Cardiac fibroblast (primary cell): ENCODE results near the gene ATP9B.

Experiments used
- DNase-seq, 2 donors: peaks; one replicate each; pipeline versions ENCODE4 v3.0.0 to v3.0.0-alpha.2; 2010; ENCODE audit warnings: low read depth in 2 of 2
- H3K4me3 ChIP-seq, 2 donors: replicated peaks in 1 of 2; 1 replicate in 1 of 2; 2 replicates in 1 of 2; pipeline ENCODE4 v1.5.1; 2011; ENCODE audit warnings: low read depth in 2 of 2, low read length in 2 of 2, mild to moderate bottlenecking in 2 of 2, moderate library complexity in 1 of 2
- TF ChIP-seq, protein P1 (sequence below): IDR thresholded peaks from one replicate; pipeline ENCODE4 v1.5.1; 2011; ENCODE audit warnings: low read depth, mild to moderate bottlenecking, low read length, inconsistent platforms

ATP9B gene

GRCh38 chr18:79381811-79382311 is 312.7 kb downstream of the ATP9B start:
- no peak overlapping the region for H3K4me3 ChIP-seq
- TF ChIP-seq, protein P1, sequence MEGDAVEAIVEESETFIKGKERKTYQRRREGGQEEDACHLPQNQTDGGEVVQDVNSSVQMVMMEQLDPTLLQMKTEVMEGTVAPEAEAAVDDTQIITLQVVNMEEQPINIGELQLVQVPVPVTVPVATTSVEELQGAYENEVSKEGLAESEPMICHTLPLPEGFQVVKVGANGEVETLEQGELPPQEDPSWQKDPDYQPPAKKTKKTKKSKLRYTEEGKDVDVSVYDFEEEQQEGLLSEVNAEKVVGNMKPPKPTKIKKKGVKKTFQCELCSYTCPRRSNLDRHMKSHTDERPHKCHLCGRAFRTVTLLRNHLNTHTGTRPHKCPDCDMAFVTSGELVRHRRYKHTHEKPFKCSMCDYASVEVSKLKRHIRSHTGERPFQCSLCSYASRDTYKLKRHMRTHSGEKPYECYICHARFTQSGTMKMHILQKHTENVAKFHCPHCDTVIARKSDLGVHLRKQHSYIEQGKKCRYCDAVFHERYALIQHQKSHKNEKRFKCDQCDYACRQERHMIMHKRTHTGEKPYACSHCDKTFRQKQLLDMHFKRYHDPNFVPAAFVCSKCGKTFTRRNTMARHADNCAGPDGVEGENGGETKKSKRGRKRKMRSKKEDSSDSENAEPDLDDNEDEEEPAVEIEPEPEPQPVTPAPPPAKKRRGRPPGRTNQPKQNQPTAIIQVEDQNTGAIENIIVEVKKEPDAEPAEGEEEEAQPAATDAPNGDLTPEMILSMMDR = no peak
- DNase-seq = no peak

- TF ChIP-seq, protein P1 = no peak
- no peak for DNase-seq
- H3K4me3 ChIP-seq = no peak overlapping the region
These were observed 313.6 kb downstream of the ATP9B start for GRCh38 chr18:79382681-79383387.

DNA sequence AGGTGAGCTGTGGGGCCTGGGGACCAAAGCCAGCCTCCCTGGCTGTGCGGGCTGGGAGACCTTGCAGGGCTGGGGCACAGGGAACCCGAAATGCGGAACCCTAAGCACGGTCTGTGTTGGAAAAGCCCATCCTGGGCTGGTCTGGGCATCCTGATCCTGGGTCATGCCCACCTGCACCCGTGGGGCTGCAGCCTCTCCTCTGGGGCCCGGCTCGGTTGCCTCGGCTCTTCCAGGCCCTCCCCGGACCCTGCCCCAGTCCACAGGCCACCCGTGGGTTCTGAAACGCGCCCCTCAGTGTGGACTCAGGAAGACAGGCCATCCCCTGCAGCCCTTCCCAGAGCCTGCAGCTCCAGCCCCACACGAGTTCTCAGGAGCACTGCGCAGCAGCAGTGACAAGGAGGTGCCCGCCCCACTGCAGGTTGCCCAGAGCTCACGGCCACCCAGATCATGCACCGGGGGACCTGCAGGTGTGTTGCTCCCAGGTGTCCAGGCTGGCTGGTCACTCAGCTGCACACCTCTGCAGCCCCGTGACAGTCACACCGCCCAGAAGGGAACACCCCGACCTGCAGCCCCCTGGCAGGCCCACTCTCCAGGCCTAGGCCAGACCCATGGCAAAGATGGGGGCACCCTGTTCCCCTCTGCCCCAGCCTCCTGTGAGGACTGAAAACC is 314.3 kb downstream of the ATP9B start:
- H3K4me3 ChIP-seq = no peak overlapping the region

GRCh38 chr18:79384151-79384807 is 315.1 kb downstream of the ATP9B start:
- TF ChIP-seq, protein P1 = no peak
- no peak overlapping the region for H3K4me3 ChIP-seq
- DNase-seq = no peak

More for the DNA sequence above, 314.3 kb downstream of the ATP9B start:
- no peak for DNase-seq
- TF ChIP-seq, protein P1 = no peak

GRCh38 chr18:79384834-79385233 is 315.6 kb downstream of the ATP9B start:
- DNase-seq = no peak

DNA sequence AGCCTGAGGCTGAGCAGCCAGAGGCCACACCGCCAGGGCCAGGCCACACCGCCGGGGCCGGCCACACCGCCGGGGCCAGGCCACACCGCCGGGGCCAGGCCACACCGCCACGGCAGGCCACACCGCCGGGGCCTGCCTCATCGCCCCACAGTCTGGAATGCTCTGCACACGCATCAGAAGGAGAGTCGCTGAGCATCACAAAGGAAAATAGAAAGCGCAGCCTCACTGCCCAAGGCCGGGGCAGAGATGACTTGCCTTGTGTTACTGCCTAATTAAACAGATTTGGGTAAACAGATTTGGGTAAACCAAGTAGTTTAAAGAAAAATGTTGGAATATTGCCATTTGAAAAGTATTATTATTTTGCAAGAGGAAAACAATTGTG is 316.1 kb downstream of the ATP9B start:
- DNase-seq = no peak
- TF ChIP-seq, protein P1 = no peak
- no peak overlapping the region for H3K4me3 ChIP-seq

More at GRCh38 chr18:79384834-79385233, 315.6 kb downstream of the ATP9B start:
- no peak overlapping the region for H3K4me3 ChIP-seq
- TF ChIP-seq, protein P1 = no peak
